ENCODE results near the gene PRXL2C. TPM values are rescaled to one million over a fixed set of nuclear protein-coding genes. Genes with fewer than 3 reads are reported as not detected.
A peak's percentile ranks its signal among the peaks of the same experiment; 100 is the strongest.
"Not testable (repeated sequence)": the region's sequence is repeated elsewhere in the genome, so short reads cannot be mapped to it uniquely, and the experiment has no call there.

Gene PRXL2C
- total RNA-seq, 1 experiment from 2014 or later, result 8.5 TPM

GRCh38 chr9:96615411-96615810, 39.7 kb downstream of the PRXL2C start:
- Histone ChIP-seq H3K9me3 (ENCODE audit: insufficient read depth, low read depth) (no peaks in the 10 kb centered on the region), H3K9me2 (ENCODE audit: insufficient read depth) (no peaks in the 10 kb centered on the region), H3K4me3 (no peak overlapping the region), H3K27me3 (ENCODE audit: insufficient read depth, low read depth) (no peaks in the 10 kb centered on the region), H3K79me2 (ENCODE audit: low read depth) (peaks cover 82% of the 10 kb centered on the region), H4K20me1 (ENCODE audit: insufficient read depth) (peaks cover 10% of the 10 kb centered on the region), H3K4me1 (replicated peaks; ENCODE audit: insufficient read depth) (peaks cover 38% of the 10 kb centered on the region), H2AFZ (no peak overlapping the region), H3K4me2 (no peak overlapping the region), H3K27ac (no peak overlapping the region), H3F3A (ENCODE audit: insufficient read depth, low read depth) (peaks cover 28% of the 10 kb centered on the region), H3K36me3 (ENCODE audit: low read depth) (0 out of 2 replicates have a peak, but pooled peaks cover 3% of the 10 kb centered on the region)
- no peak for DNase-seq
- ChIA-PET POLR2A (ENCODE audit: unreplicated experiment) (no interaction called here), CTCF (no interaction called here)
- no peak for TF ChIP-seq CTCF (conservative IDR thresholded peaks at IDR 0.05)
- TF ChIP-seq EZH2 (IDR thresholded peaks at IDR 0.05; ENCODE audit: low read depth), result no peak
- BruUV-seq (replicated peaks), result no TSS peak
- intact Hi-C loops (cut with micrococcal nuclease; ENCODE audit: unreplicated experiment), result no loop called here

GRCh38 chr9:96614664-96615063, 40.5 kb downstream of the PRXL2C start:
- H3K36me3 ChIP-seq (ENCODE audit: low read depth); H3K4me3 ChIP-seq; H3K9me3 ChIP-seq (ENCODE audit: insufficient read depth, low read depth); H3K27me3 ChIP-seq (ENCODE audit: insufficient read depth, low read depth); H2AFZ ChIP-seq; H3K9me2 ChIP-seq (ENCODE audit: insufficient read depth); H3K27ac ChIP-seq; intact Hi-C loops (cut with micrococcal nuclease; ENCODE audit: unreplicated experiment): not testable (repeated sequence)
- peaks cover 23% of the 10 kb centered on the region for H3F3A ChIP-seq (ENCODE audit: insufficient read depth, low read depth)
- H4K20me1 ChIP-seq (ENCODE audit: insufficient read depth), result peaks cover 10% of the 10 kb centered on the region
- TSS peak; percentile 4 for BruUV-seq (replicated peaks)
- peak; percentile 28 to 35 for DNase-seq
- H3K4me2 ChIP-seq, result peak overlapping the region; percentile 24
- H3K4me1 ChIP-seq (replicated peaks; ENCODE audit: insufficient read depth), result peaks cover 37% of the 10 kb centered on the region
- POLR2A ChIA-PET (ENCODE audit: unreplicated experiment), result interaction anchor here (0.8 kb wide), 1 partner anchor 49 kb away, joined by 12 read pairs; no protein-coding TSS in a partner anchor
- CTCF ChIA-PET, result interaction anchor here (0.7 kb wide), 1 partner anchor 36 kb away, joined by 3 read pairs; no protein-coding TSS in a partner anchor
- peaks cover 88% of the 10 kb centered on the region for H3K79me2 ChIP-seq (ENCODE audit: low read depth)

- peaks cover 34% of the 10 kb centered on the region for H3K4me1 ChIP-seq (replicated peaks; ENCODE audit: insufficient read depth)
- POLR2A ChIA-PET (ENCODE audit: unreplicated experiment), result no interaction called here
- no peaks in the 10 kb centered on the region for H3K27me3 ChIP-seq (ENCODE audit: insufficient read depth, low read depth)
- BruUV-seq (replicated peaks), result no TSS peak
- H2AFZ ChIP-seq, result no peak overlapping the region
- CTCF ChIA-PET, result no interaction called here
- 0 out of 2 replicates have a peak, but pooled peaks cover 3% of the 10 kb centered on the region for H3K36me3 ChIP-seq (ENCODE audit: low read depth)
- H4K20me1 ChIP-seq (ENCODE audit: insufficient read depth), result peaks cover 8% of the 10 kb centered on the region
- no peak overlapping the region for H3K27ac ChIP-seq
- peaks cover 17% of the 10 kb centered on the region for H3F3A ChIP-seq (ENCODE audit: insufficient read depth, low read depth)
- H3K4me3 ChIP-seq, result no peak overlapping the region
- intact Hi-C loops (cut with micrococcal nuclease; ENCODE audit: unreplicated experiment), result no loop called here
- peaks cover 86% of the 10 kb centered on the region for H3K79me2 ChIP-seq (ENCODE audit: low read depth)
- no peak for DNase-seq
- peak overlapping the region; percentile 62; the same call in 1 of the 2 replicates for H3K4me2 ChIP-seq
- no peak for TF ChIP-seq EZH2 (IDR thresholded peaks at IDR 0.05; ENCODE audit: low read depth)
- no peak for TF ChIP-seq CTCF (conservative IDR thresholded peaks at IDR 0.05)
- no peaks in the 10 kb centered on the region for H3K9me2 ChIP-seq (ENCODE audit: insufficient read depth)
- H3K9me3 ChIP-seq (ENCODE audit: insufficient read depth, low read depth), result no peaks in the 10 kb centered on the region
These were observed 42.0 kb downstream of the PRXL2C start for GRCh38 chr9:96612966-96613589.
